Fibroblast of skin of scalp (primary cell): ENCODE measurements around the gene ZC3H18.

ENCODE experiments used
- DNase-seq: peaks from one replicate; pipeline ENCODE4 v3.0.0-alpha.2; 2013

The ZC3H18 gene

GRCh38 chr16:88533381-88533917 lies 36.8 kb upstream of the ZC3H18 start:
- DNase-seq, result peak; percentile 55

GRCh38 chr16:88533932-88534637 lies 36.1 kb upstream of the ZC3H18 start:
- peak; percentile 78 for DNase-seq

- peak; percentile 26 for DNase-seq
These were observed 35.5 kb upstream of the ZC3H18 start for GRCh38 chr16:88534638-88535190.

GRCh38 chr16:88535191-88535856 lies 34.9 kb upstream of the ZC3H18 start:
- DNase-seq, result no peak

GRCh38 chr16:88535857-88536222 lies 34.4 kb upstream of the ZC3H18 start:
- no peak for DNase-seq

GRCh38 chr16:88536510-88536909 lies 33.7 kb upstream of the ZC3H18 start:
- DNase-seq, result no peak

GRCh38 chr16:88536971-88537751 lies 33.0 kb upstream of the ZC3H18 start:
- no peak for DNase-seq

- DNase-seq, result no peak
These were observed 32.3 kb upstream of the ZC3H18 start for GRCh38 chr16:88537859-88538258.

GRCh38 chr16:88538366-88539060 lies 31.7 kb upstream of the ZC3H18 start:
- DNase-seq, result no peak

- DNase-seq, result no peak
These were observed 30.9 kb upstream of the ZC3H18 start for GRCh38 chr16:88539261-88539651.

- DNase-seq, result no peak
These were observed 30.4 kb upstream of the ZC3H18 start for GRCh38 chr16:88539652-88540345.

GRCh38 chr16:88540346-88540977 lies 29.7 kb upstream of the ZC3H18 start:
- DNase-seq, result no peak

GRCh38 chr16:88541831-88542616 lies 28.2 kb upstream of the ZC3H18 start:
- no peak for DNase-seq

- no peak for DNase-seq
These were observed 26.9 kb upstream of the ZC3H18 start for GRCh38 chr16:88543230-88543813.

- no peak for DNase-seq
These were observed 24.4 kb upstream of the ZC3H18 start for GRCh38 chr16:88545781-88546180.

- no peak for DNase-seq
These were observed 21.9 kb upstream of the ZC3H18 start for GRCh38 chr16:88548131-88548874.

- DNase-seq, result no peak
These were observed 21.2 kb upstream of the ZC3H18 start for GRCh38 chr16:88548985-88549384.

- DNase-seq, result no peak
These were observed 20.4 kb upstream of the ZC3H18 start for GRCh38 chr16:88549671-88550245.

- no peak for DNase-seq
These were observed 19.9 kb upstream of the ZC3H18 start for GRCh38 chr16:88550246-88550661.
